ENCODE data around the gene PTPRJ.
A peak's percentile ranks its signal among the peaks of the same experiment; 100 is the strongest.

Gene PTPRJ

GRCh38 chr11:48045536-48045935 is 65.2 kb downstream of the PTPRJ start:
- peaks cover 30% of the 10 kb centered on the region for H3K4me1 ChIP-seq (ENCODE audit: control insufficient read depth, insufficient read depth, low read depth, low read length)
- H4K91ac ChIP-seq (ENCODE audit: low read length), result no peak overlapping the region
- peaks cover 0 to 17% of the 10 kb centered on the region in 2 experiments for H3K36me3 ChIP-seq (ENCODE audit: control insufficient read depth in 1 of 2, insufficient read depth in 2 of 2, low read depth in 1 of 2, low read length in 2 of 2)
- H3K4ac ChIP-seq (ENCODE audit: low read depth in 1 of 2, low read length in 2 of 2), result no peak overlapping the region
- no peak overlapping the region for H3K18ac ChIP-seq (ENCODE audit: low read depth in 1 of 2, low read length in 2 of 2)
- no peak overlapping the region for H2BK5ac ChIP-seq (ENCODE audit: low read depth, low read length, poor library complexity, severe bottlenecking)
- no peak overlapping the region for H3K27ac ChIP-seq (ENCODE audit: low read length, poor library complexity, severe bottlenecking)
- peaks cover 5% of the 10 kb centered on the region for H3K79me1 ChIP-seq (replicated peaks; ENCODE audit: low read length, poor library complexity, severe bottlenecking)
- no peak overlapping the region for H3K4me2 ChIP-seq (ENCODE audit: low read length, poor library complexity, severe bottlenecking)
- H3K27me3 ChIP-seq (ENCODE audit: control insufficient read depth in 1 of 2, insufficient read depth in 1 of 2, low read length in 2 of 2), result no peaks in the 10 kb centered on the region
- H2BK120ac ChIP-seq (ENCODE audit: low read depth, low read length), result no peak overlapping the region
- no peak overlapping the region for H2BK15ac ChIP-seq (ENCODE audit: low read depth, poor library complexity, severe bottlenecking)
- no peak overlapping the region for H3K23ac ChIP-seq (ENCODE audit: low read length in 2 of 2)
- no peak overlapping the region for H2AFZ ChIP-seq (ENCODE audit: low read depth, low read length)
- H3K9me3 ChIP-seq (ENCODE audit: control insufficient read depth, low read length), result no peaks in the 10 kb centered on the region
- WGBS, result 89% methylated on average over 5 of the region's 5 CpGs
- DNase-seq, result no peak
- H2AK5ac ChIP-seq (ENCODE audit: low read length, severe bottlenecking), result no peak overlapping the region
- no peak overlapping the region for H4K8ac ChIP-seq (ENCODE audit: low read length)
- H3K4me3 ChIP-seq (ENCODE audit: insufficient read depth in 1 of 2, low read depth in 1 of 2, low read length in 2 of 2), result no peak overlapping the region
- no peak overlapping the region for H3K14ac ChIP-seq (ENCODE audit: low read length in 2 of 2)
- no peak overlapping the region for H2BK12ac ChIP-seq (ENCODE audit: low read length in 2 of 2)
- H3K9ac ChIP-seq (ENCODE audit: low read length), result no peak overlapping the region

- Histone ChIP-seq H3K4me3 (ENCODE audit: insufficient read depth in 1 of 2, low read depth in 1 of 2, low read length in 2 of 2) (no peak overlapping the region), H3K9me3 (ENCODE audit: control insufficient read depth, low read length) (no peaks in the 10 kb centered on the region), H3K36me3 (ENCODE audit: control insufficient read depth in 1 of 2, insufficient read depth in 2 of 2, low read depth in 1 of 2, low read length in 2 of 2) (peaks cover 0 to 12% of the 10 kb centered on the region in 2 experiments), H2AFZ (ENCODE audit: low read depth, low read length) (no peak overlapping the region), H3K14ac (ENCODE audit: low read length in 2 of 2) (no peak overlapping the region), H3K27ac (ENCODE audit: low read length, poor library complexity, severe bottlenecking) (peak overlapping the region; percentile 69), H2BK120ac (ENCODE audit: low read depth, low read length) (no peak overlapping the region), H3K79me1 (replicated peaks; ENCODE audit: low read length, poor library complexity, severe bottlenecking) (no peaks in the 10 kb centered on the region), H2BK12ac (ENCODE audit: low read length in 2 of 2) (no peak overlapping the region), H3K4me2 (ENCODE audit: low read length, poor library complexity, severe bottlenecking) (no peak overlapping the region), H4K91ac (ENCODE audit: low read length) (no peak overlapping the region), H2BK15ac (ENCODE audit: low read depth, poor library complexity, severe bottlenecking) (no peak overlapping the region), H4K8ac (ENCODE audit: low read length) (no peak overlapping the region), H2AK5ac (ENCODE audit: low read length, severe bottlenecking) (no peak overlapping the region), H3K4me1 (ENCODE audit: control insufficient read depth, insufficient read depth, low read depth, low read length) (peaks cover 42% of the 10 kb centered on the region), H3K9ac (ENCODE audit: low read length) (no peak overlapping the region), H3K18ac (ENCODE audit: low read depth in 1 of 2, low read length in 2 of 2) (no peak overlapping the region), H3K23ac (ENCODE audit: low read length in 2 of 2) (no peak overlapping the region), H2BK5ac (ENCODE audit: low read depth, low read length, poor library complexity, severe bottlenecking) (no peak overlapping the region), H3K4ac (ENCODE audit: low read depth in 1 of 2, low read length in 2 of 2) (no peak overlapping the region), H3K27me3 (ENCODE audit: control insufficient read depth in 1 of 2, insufficient read depth in 1 of 2, low read length in 2 of 2) (no peaks in the 10 kb centered on the region)
- 83% methylated on average over 8 of the region's 8 CpGs for WGBS
- peak; percentile 76 for DNase-seq
These were observed 67.3 kb downstream of the PTPRJ start for GRCh38 chr11:48047616-48048015.

GRCh38 chr11:48049036-48049435 is 68.7 kb downstream of the PTPRJ start:
- no peak overlapping the region for H4K8ac ChIP-seq (ENCODE audit: low read length)
- peak overlapping the region; percentile 59 for H3K27ac ChIP-seq (ENCODE audit: low read length, poor library complexity, severe bottlenecking)
- peaks cover 0 to 11% of the 10 kb centered on the region in 2 experiments for H3K36me3 ChIP-seq (ENCODE audit: control insufficient read depth in 1 of 2, insufficient read depth in 2 of 2, low read depth in 1 of 2, low read length in 2 of 2)
- H2AK5ac ChIP-seq (ENCODE audit: low read length, severe bottlenecking), result peak overlapping the region; percentile 40
- no peaks in the 10 kb centered on the region for H3K27me3 ChIP-seq (ENCODE audit: control insufficient read depth in 1 of 2, insufficient read depth in 1 of 2, low read length in 2 of 2)
- H4K91ac ChIP-seq (ENCODE audit: low read length), result no peak overlapping the region
- no peaks in the 10 kb centered on the region for H3K9me3 ChIP-seq (ENCODE audit: control insufficient read depth, low read length)
- peaks cover 36% of the 10 kb centered on the region for H3K4me1 ChIP-seq (ENCODE audit: control insufficient read depth, insufficient read depth, low read depth, low read length)
- no peak overlapping the region for H3K23ac ChIP-seq (ENCODE audit: low read length in 2 of 2)
- H3K14ac ChIP-seq (ENCODE audit: low read length in 2 of 2), result no peak overlapping the region
- no peaks in the 10 kb centered on the region for H3K79me1 ChIP-seq (replicated peaks; ENCODE audit: low read length, poor library complexity, severe bottlenecking)
- peak overlapping the region; percentile 35 for H2BK5ac ChIP-seq (ENCODE audit: low read depth, low read length, poor library complexity, severe bottlenecking)
- no peak overlapping the region for H3K4me3 ChIP-seq (ENCODE audit: insufficient read depth in 1 of 2, low read depth in 1 of 2, low read length in 2 of 2)
- H2BK12ac ChIP-seq (ENCODE audit: low read length in 2 of 2), result no peak overlapping the region
- no peak overlapping the region for H2AFZ ChIP-seq (ENCODE audit: low read depth, low read length)
- H3K18ac ChIP-seq (ENCODE audit: low read depth in 1 of 2, low read length in 2 of 2), result no peak overlapping the region
- H3K4me2 ChIP-seq (ENCODE audit: low read length, poor library complexity, severe bottlenecking), result no peak overlapping the region
- no peak overlapping the region for H2BK120ac ChIP-seq (ENCODE audit: low read depth, low read length)
- 98% methylated on average over 6 of the region's 6 CpGs for WGBS
- H3K9ac ChIP-seq (ENCODE audit: low read length), result no peak overlapping the region
- no peak overlapping the region for H2BK15ac ChIP-seq (ENCODE audit: low read depth, poor library complexity, severe bottlenecking)
- H3K4ac ChIP-seq (ENCODE audit: low read depth in 1 of 2, low read length in 2 of 2), result no peak overlapping the region
- no peak for DNase-seq

- H3K27ac ChIP-seq (ENCODE audit: low read length, poor library complexity, severe bottlenecking), result no peak overlapping the region
- no peaks in the 10 kb centered on the region for H3K9me3 ChIP-seq (ENCODE audit: control insufficient read depth, low read length)
- H3K27me3 ChIP-seq (ENCODE audit: control insufficient read depth in 1 of 2, insufficient read depth in 1 of 2, low read length in 2 of 2), result no peaks in the 10 kb centered on the region
- H2BK120ac ChIP-seq (ENCODE audit: low read depth, low read length), result no peak overlapping the region
- no peak overlapping the region for H3K9ac ChIP-seq (ENCODE audit: low read length)
- H2AK5ac ChIP-seq (ENCODE audit: low read length, severe bottlenecking), result no peak overlapping the region
- peaks cover 0 to 9% of the 10 kb centered on the region in 2 experiments for H3K36me3 ChIP-seq (ENCODE audit: control insufficient read depth in 1 of 2, insufficient read depth in 2 of 2, low read depth in 1 of 2, low read length in 2 of 2)
- peaks cover 39% of the 10 kb centered on the region for H3K4me1 ChIP-seq (ENCODE audit: control insufficient read depth, insufficient read depth, low read depth, low read length)
- no peaks in the 10 kb centered on the region for H3K79me1 ChIP-seq (replicated peaks; ENCODE audit: low read length, poor library complexity, severe bottlenecking)
- no peak overlapping the region for H2BK5ac ChIP-seq (ENCODE audit: low read depth, low read length, poor library complexity, severe bottlenecking)
- no peak overlapping the region for H3K4me3 ChIP-seq (ENCODE audit: insufficient read depth in 1 of 2, low read depth in 1 of 2, low read length in 2 of 2)
- H3K18ac ChIP-seq (ENCODE audit: low read depth in 1 of 2, low read length in 2 of 2), result no peak overlapping the region
- no peak overlapping the region for H3K4me2 ChIP-seq (ENCODE audit: low read length, poor library complexity, severe bottlenecking)
- WGBS, result 94% methylated on average over 2 of the region's 3 CpGs
- no peak overlapping the region for H4K8ac ChIP-seq (ENCODE audit: low read length)
- no peak overlapping the region for H3K4ac ChIP-seq (ENCODE audit: low read depth in 1 of 2, low read length in 2 of 2)
- no peak overlapping the region for H2BK15ac ChIP-seq (ENCODE audit: low read depth, poor library complexity, severe bottlenecking)
- no peak overlapping the region for H3K14ac ChIP-seq (ENCODE audit: low read length in 2 of 2)
- no peak overlapping the region for H4K91ac ChIP-seq (ENCODE audit: low read length)
- H3K23ac ChIP-seq (ENCODE audit: low read length in 2 of 2), result no peak overlapping the region
- H2AFZ ChIP-seq (ENCODE audit: low read depth, low read length), result no peak overlapping the region
- H2BK12ac ChIP-seq (ENCODE audit: low read length in 2 of 2), result no peak overlapping the region
- no peak for DNase-seq
These were observed 69.9 kb downstream of the PTPRJ start for GRCh38 chr11:48050304-48050703.
